GM08714 (cell line): ENCODE measurements around the gene GABBR1.
"Not testable (repeated sequence)": the region's sequence is repeated elsewhere in the genome, so short reads cannot be mapped to it uniquely, and the experiment has no call there.

ENCODE experiments used
- H3K4me3 ChIP-seq: fragments of 200-500 bp; sonication (Bioruptor generic); 2 replicates; pipeline ENCODE4 v1.5.1; 2014; ENCODE audit warnings: mild to moderate bottlenecking, low read length, inconsistent platforms
- ZNF274 ChIP-seq: IDR thresholded peaks from 2 replicates; pipeline ENCODE4 v1.6.1; 2012; ENCODE audit warnings: mild to moderate bottlenecking, low read depth, low read length

GABBR1 gene

DNA sequence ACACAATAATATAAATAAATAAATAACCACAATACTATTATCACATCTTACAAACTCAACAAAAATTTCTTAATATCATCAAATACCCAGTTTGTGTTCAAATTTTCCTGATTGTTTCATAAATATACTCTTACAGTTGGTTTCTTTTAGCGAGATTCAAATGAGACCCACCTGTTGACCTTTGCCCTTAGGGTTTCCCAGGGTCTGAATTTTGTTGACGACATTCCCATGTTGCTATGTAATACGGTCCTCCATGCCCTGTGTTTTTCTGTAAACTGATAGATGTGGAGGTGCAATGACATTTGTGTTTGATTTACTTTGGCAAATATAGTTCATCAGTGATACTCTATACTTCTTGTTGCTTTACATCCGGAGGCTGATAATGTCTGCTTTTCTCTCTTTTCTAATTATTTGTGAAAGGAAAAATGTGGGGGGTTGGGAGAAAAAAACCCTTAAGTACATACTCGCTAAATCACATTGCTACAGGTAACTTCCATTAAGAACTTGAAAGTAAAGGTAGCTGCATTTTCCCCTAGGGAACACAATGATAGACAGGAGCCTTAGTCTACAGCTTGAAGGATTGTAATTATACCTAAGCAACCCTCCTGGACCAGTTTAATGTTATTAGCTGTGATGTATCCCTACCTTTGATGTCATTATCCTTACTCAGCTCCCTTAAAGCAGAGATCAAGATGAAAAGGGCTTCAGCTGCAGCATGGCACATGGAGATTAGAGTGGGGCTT is 30.5 kb upstream of the GABBR1 start:
- H3K4me3 ChIP-seq: no peak overlapping the region
- no peak for TF ChIP-seq ZNF274

DNA sequence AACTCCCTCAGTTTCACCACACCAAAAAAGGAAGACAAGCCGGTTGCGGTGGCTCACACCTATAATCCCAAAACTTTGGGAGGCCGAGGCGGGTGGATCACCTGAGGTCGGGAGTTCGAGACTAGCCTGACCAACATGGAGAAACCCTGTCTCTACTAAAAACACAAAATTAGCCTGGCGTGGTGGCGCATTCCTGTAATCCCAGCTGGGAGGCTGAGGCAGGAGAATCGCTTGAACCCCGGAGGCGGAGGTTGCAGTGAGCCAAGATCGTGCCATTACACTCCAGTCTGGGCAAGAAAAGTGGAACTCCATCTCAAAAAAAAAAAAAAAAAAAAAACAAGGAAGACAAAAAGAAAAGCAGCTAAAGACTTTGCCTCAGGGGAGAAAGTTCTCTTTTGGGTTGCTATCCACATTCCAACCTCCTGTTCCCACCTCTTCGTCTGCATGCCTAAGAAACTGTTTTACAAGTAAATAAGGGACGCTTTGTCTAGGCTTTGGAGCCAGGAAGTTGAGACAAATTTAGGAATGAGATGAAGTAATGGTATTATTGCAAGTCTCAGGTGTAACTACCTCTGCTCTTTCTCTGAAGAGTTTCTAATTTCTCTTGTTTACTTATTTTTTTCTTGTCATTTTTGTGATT is 28.6 kb upstream of the GABBR1 start:
- not testable (repeated sequence) for H3K4me3 ChIP-seq

DNA sequence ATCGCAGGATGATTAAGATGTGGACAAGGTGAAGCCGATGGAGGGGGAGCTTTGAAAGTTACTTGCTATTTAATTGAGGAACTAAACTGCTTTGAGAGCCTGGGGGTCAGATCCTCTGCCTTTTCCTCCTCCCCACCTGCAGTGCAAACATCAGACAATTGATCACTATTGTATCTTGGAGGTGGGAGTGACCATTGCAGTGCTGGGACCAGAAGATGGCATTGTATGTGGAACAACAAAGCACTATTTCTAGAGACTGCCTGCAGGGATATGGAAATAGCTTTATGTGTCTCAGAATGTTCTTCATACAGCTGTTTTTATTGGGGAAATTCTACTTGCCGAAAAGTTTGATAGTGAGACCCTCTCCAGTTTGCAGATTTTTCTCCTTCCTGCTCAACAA is 28.1 kb upstream of the GABBR1 start:
- no peak overlapping the region for H3K4me3 ChIP-seq
- TF ChIP-seq ZNF274: no peak

DNA sequence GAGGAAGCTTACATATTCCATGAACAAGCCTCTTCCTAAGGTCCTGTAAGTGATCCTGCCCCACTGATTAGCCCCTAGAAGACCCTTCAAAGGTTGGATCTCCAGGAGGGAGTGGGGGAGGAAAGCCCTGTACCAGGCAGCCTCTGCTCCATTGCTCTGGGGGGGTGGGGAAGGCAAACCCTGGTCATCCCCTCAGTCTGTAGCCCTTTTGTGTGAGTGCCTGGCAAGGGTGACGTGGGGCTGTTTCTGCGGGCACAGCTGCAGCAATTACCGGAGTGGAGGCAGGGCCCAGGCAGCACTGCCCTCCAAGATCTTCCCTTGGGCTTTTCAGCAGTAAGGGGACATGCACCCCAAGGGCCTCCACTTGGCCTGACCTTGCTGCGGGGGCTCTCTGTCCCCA is 23.8 kb upstream of the GABBR1 start, which contains the start of gene MOG:
MOG (plus strand) TSS at position 295 of the 400 bp plus-strand sequence. CDS start 118 bp downstream, outside the sequence.
- no peak within 1 kb of the TSS for H3K4me3 ChIP-seq
- no peak for TF ChIP-seq ZNF274

DNA sequence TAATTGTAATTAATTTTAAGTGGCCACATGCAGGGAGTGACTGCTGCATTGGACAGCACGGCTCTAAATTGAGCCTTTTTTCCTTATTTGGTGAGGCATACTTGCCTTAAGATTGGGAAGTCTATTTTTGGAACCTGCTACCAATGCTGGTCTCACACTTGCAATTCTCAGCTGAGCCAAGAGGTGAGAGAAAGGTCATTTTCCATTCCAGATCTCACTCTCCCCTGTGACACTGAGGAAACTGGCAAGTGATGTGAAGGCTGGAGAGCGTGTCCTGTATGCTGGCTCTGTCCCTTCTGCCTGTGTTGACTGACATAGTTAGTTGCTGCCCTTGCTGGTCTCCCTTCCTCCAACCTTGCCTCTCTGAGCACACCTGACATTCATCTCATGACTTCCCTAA is 23.2 kb upstream of the GABBR1 start:
- H3K4me3 ChIP-seq: no peak overlapping the region
- TF ChIP-seq ZNF274: no peak

DNA sequence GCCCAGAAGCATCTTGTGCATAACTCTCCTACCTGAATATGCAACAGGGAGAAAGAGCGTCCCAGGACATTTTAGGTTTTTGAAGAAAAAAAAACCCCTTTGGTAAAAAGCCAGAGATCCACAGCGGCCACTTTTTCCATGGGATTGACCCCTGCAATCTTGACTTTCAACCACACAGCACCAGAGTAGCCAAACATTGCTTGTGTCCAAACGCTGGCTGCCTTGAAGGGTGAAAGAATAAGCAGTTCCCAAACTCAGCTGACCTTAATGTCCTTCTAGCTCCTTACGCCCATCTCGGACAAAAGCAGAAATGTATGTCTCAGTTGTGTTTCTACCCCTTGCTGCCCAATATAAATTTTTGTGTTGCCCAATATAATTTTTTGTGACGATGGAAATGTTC is 22.7 kb upstream of the GABBR1 start:
- no peak overlapping the region for H3K4me3 ChIP-seq
- no peak for TF ChIP-seq ZNF274

DNA sequence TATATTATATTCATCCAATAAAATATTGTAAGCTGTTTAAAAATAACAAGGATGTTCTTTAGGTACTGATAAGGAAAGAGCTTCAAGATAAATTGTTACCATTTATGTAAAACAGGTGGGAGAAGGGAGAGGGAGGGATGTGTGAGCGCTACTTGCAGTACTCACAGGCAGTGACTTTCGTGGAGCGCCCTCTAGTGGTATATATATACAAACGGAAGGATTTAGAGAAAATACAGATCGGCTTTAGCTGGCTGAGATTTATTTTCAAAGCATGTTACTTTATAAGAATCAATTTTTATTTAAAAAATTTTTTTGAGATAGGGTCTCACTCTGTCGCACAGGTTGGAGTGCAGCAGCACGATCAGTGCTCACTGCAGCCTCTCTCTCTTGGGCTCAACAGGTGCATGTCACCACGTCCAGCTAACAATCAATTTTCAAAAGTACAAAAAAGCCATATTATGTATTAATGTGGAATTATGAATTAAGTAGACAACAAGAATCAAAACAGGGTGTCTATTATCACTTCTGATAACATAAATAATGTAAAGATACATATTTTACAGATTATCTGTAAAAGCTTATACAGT is 20.6 kb upstream of the GABBR1 start:
- H3K4me3 ChIP-seq: no peak overlapping the region
- TF ChIP-seq ZNF274: no peak

DNA sequence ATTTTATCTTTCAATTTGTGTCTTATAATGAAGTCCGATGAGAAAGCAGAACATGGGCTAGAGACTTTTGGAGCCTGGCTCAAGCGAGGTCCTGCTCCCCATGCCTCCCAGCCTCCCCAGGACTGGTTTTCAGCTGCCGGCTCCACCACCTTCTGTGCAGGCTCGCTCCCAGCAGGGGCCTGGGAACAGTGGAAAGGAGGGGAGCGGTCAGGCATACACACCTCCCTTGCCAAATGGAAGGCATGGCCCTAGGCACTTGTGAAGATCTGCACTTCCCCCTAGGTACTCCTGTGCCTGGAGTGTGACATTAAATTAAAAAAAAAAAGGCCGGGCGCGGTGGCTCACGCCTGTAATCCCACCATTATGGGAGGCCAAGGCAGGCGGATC is 19.2 kb upstream of the GABBR1 start:
- no peak for TF ChIP-seq ZNF274
- H3K4me3 ChIP-seq: no peak overlapping the region

DNA sequence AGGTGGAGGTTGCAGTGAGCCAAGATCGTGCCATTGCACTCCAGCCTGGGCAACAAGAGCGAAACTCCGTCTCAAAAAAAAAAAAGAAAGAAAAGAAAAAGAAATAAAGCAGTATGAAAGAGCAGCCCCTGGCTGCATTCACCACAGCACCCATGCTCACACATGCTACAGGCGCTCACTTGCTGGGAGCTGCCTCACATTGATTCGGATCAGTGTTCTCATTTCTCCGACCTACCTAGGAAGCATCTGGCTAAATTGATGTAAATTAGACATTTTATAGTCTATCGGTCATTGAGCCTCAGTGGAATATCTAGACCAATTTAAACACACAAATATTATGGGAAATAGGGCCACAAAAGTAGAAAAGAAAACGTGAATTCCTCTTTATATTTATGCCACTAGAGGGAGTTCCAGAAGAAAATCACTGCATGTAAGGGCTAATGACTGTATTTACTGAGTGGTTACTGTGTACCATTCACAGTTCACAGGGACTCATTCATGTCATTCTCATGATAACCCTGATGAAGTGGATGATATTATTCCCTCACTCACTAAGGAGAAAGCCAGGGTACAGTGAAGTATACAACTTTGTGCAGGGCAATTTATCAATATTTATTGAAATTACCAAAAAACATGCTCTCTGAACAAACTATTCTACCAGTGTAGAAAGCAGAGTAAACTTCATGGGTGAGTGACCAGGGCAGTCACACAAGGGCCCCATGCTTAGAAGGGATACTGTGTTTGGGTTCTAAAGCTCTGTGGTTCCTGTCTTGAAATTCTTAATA is 18.6 kb upstream of the GABBR1 start:
- TF ChIP-seq ZNF274: no peak
- H3K4me3 ChIP-seq: no peak overlapping the region

DNA sequence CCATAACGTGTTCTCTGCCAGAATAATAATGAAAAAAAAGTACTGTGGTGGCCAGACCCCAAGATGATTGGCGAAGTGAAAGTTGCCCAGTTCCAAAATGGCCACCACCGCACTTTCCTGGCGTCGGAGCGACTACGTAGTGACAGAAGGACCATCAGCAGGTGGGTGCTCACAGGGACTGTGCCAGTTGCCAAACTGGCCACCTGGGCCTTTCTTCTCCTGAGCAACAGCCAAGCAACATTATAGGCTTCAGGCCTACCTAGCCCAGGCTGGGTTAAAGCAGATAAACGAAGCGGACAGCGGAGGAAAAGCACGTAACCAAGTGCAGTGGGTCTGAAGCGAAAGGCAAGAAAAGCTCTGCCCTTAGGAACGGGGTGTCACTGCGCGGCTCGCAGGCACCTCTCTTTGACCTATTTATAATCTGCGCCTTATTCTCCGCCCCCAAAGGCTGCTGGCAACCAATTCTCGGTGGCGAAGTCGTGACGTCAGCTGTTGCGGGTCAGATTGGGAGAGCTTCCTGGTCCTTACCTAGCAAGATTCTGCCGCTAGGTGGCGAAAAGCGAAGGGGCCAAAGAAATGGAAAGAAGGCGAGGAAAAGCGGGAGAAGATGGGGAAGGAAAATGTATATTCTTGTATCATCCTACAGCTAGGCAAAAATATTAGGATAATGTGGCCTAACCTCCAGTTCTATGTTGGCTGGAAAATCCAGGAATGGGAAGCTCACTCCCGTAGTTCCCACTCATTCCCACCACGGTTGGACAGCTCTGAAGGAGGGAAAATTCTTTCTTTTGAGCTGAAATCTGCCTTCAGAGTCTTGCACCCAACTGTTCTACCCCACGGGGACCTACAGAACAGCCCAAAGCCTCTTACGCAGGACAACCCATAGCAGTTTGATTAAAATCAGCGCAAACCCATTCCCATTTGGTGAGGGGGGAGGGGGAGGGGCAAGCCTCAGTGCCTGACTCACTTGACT is 17.0 kb upstream of the GABBR1 start:
- H3K4me3 ChIP-seq: peak overlapping the region; percentile 63; the same call in 1 of the 2 replicates
- no peak for TF ChIP-seq ZNF274

DNA sequence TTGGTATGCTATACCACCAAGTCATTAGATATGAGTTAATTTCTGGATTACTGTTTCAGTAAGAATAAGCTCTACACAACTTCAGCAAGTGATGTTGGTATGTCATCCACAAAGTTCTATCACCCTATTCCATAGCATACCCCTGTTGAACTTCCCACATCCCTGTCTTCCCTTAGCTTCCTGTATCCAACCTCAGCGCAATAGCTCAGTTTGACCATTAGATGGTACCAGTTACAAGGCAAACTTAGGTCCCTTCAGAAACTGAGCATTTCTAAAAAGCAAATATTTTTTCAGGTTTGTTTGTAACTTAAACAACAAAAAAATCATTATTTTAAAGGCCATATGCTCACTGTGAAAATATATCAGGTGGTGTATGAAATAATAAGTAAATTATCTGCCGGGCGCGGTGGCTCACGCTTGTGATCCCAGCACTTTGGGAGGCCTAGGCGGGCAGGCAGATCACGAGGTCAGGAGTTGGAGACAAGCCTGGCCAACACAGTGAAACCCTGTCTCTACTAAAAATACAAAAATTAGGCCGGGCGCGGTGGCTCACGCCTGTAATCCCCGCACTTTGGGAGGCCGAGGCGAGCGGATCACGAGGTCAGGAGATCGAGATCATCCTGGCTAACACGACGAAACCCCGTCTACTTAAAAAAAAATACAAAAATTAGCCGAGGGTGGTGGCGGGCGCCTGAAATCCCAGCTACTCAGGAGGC is 15.1 kb upstream of the GABBR1 start:
- H3K4me3 ChIP-seq: no peak overlapping the region
- TF ChIP-seq ZNF274: no peak

DNA sequence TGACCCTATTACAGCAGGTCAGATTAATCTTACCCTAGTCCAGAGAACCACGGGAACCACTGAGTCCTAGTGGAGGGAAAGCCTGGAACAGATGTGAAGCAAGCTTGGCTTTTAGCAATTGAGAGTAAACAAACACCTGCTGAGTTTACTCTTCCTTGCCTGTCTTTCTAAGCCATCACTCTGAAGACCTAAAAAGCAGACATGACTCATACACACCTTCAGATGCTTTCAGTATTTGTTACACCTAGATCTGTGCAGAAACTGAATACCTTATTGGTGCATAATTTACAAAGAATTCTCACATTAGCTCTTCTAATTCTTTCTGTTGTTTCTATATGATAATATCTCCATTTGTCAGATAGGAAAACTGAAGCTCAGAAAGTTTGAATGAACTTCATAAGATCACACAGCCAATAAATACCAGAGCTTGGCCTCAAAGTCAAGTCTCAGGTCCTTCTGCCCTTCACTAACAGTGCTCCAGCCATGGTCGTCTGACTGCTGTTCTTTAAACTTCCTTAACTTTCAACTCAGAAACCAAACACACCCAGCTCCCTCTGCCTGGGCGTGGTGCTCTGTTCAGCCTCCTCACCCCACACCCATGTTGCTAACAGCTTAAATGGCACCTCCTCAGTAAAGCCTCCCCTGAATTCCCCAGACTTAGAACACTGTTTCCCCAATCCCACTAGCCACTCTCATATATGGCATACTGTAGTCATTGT is 8.6 kb upstream of the GABBR1 start:
- no peak for TF ChIP-seq ZNF274
- H3K4me3 ChIP-seq: no peak overlapping the region

DNA sequence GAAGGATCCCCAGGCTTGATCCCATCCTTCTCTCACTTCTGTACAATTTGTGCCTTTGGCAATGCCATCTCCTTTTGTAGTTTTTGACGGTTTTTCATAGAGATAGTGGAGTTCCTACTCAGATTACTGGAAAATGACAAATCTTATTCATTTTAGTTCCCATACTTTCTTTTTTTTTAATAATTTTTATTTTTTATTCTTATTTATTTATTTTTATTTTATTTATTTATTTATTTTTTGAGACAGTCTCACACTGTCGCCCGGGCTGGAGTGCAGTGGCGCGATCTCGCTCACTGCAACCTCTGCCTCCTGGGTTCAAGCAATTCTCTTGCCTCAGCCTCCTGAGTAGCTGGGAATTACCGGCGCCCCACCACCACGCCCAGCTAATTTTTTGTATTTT is 4.3 kb upstream of the GABBR1 start:
- TF ChIP-seq ZNF274: no peak
- no peak overlapping the region for H3K4me3 ChIP-seq
